HEK293 (cell line): ENCODE data around the gene BECN2.

Experiments
- KLF1 ChIP-seq: fragments of 450-650 bp; formaldehyde crosslinking; IDR thresholded peaks from 2 replicates; pipeline ENCODE4 v1.5.1; 2016; ENCODE audit warnings: missing biosample characterization, missing genetic modification characterization
- ZNF16 ChIP-seq: fragments of 450-650 bp; formaldehyde crosslinking; IDR thresholded peaks from 2 replicates; pipeline ENCODE4 v1.5.1; 2016; ENCODE audit warnings: low read depth, missing biosample characterization, missing genetic modification characterization
- ZNF169 ChIP-seq: fragments of 450-650 bp; formaldehyde crosslinking; IDR thresholded peaks from 2 replicates; pipeline ENCODE4 v1.5.1; 2016; ENCODE audit warnings: missing biosample characterization, missing genetic modification characterization
- ZNF174 ChIP-seq: fragments of 450-650 bp; formaldehyde crosslinking; IDR thresholded peaks from 2 replicates; pipeline ENCODE4 v1.5.0; 2017; ENCODE audit warnings: missing biosample characterization, mild to moderate bottlenecking, missing genetic modification characterization
- ZNF184 ChIP-seq: fragments of 450-650 bp; IDR thresholded peaks from 2 replicates; pipeline ENCODE4 v1.5.1; 2018; ENCODE audit warnings: missing biosample characterization, mild to moderate bottlenecking, missing genetic modification characterization
- ZNF610 ChIP-seq: fragments of 450-650 bp; formaldehyde crosslinking; IDR thresholded peaks from 2 replicates; pipeline ENCODE4 v1.5.1; 2016; ENCODE audit warnings: missing biosample characterization, missing genetic modification characterization, borderline replicate concordance
- ZNF707 ChIP-seq: fragments of 450-650 bp; formaldehyde crosslinking; IDR thresholded peaks from 2 replicates; pipeline ENCODE4 v1.5.1; 2016; ENCODE audit warnings: missing biosample characterization, missing genetic modification characterization
- TF ChIP-seq, protein P1 (sequence below): fragments of 450-650 bp; formaldehyde crosslinking; IDR thresholded peaks from 2 replicates; pipeline ENCODE4 v1.5.1; 2016; ENCODE audit warnings: missing biosample characterization, missing genetic modification characterization
- TF ChIP-seq, protein P2 (sequence below): fragments of 450-650 bp; formaldehyde crosslinking; IDR thresholded peaks from 2 replicates; pipeline ENCODE4 v1.5.1; 2016; ENCODE audit warnings: missing biosample characterization, missing genetic modification characterization
- TF ChIP-seq, protein P3 (sequence below): fragments of 450-650 bp; formaldehyde crosslinking; IDR thresholded peaks from 2 replicates; pipeline ENCODE4 v1.5.1; 2016; ENCODE audit warnings: missing biosample characterization, missing genetic modification characterization, low read depth
- TF ChIP-seq, protein P4 (sequence below): fragments of 450-650 bp; formaldehyde crosslinking; optimal IDR thresholded peaks from 2 replicates; pipeline ENCODE3; 2016; ENCODE audit warnings: missing biosample characterization, mild to moderate bottlenecking, missing genetic modification characterization

DNA sequence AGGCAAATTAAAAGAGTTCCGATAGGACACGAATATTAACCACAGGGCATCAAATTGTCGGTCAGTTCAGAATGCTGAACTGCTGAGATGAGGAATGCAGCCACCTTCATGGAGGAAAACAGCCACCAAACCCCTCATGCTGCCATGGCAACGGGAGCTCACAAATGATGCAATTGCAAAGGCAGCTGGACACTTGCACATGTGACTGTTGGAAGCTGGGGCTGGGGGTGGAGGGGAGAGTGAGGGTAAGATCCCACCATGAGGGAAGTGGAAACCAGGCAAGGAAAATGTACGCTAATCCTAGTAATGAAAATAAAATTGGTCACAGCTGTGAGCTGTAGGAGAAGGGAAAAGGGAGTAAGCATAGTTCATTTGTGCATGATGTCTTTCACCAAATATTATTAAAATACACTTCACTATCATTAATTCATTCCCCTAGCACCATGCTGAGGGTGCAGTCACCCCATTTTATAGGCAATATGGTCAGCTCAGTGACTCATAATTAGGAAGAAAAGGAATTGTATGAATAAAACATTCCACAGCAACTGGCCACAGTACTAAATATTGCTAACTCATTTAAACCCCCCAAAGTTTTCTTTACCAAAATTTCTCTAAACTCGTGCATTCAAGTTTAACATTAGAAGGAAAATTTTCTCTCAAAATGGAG lies 15.3 kb downstream of the BECN2 start:
- TF ChIP-seq, protein P1, sequence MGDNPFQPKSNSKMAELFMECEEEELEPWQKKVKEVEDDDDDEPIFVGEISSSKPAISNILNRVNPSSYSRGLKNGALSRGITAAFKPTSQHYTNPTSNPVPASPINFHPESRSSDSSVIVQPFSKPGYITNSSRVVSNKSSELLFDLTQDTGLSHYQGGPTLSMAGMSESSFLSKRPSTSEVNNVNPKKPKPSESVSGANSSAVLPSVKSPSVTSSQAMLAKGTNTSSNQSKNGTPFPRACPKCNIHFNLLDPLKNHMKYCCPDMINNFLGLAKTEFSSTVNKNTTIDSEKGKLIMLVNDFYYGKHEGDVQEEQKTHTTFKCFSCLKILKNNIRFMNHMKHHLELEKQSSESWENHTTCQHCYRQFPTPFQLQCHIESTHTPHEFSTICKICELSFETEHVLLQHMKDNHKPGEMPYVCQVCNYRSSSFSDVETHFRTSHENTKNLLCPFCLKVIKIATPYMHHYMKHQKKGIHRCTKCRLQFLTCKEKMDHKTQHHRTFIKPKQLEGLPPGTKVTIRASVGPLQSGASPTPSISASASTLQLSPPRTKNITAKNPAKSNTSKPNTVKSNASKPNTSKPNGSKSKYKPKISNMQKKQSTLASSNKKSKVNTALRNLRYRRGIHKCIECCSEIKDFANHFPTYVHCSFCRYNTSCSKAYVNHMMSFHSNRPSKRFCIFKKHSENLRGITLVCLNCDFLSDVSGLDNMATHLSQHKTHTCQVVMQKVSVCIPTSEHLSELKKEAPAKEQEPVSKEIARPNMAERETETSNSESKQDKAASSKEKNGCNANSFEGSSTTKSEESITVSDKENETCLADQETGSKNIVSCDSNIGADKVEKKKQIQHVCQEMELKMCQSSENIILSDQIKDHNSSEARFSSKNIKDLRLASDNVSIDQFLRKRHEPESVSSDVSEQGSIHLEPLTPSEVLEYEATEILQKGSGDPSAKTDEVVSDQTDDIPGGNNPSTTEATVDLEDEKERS (tag by site-specific recombination) = no peak
- TF ChIP-seq, protein P2, sequence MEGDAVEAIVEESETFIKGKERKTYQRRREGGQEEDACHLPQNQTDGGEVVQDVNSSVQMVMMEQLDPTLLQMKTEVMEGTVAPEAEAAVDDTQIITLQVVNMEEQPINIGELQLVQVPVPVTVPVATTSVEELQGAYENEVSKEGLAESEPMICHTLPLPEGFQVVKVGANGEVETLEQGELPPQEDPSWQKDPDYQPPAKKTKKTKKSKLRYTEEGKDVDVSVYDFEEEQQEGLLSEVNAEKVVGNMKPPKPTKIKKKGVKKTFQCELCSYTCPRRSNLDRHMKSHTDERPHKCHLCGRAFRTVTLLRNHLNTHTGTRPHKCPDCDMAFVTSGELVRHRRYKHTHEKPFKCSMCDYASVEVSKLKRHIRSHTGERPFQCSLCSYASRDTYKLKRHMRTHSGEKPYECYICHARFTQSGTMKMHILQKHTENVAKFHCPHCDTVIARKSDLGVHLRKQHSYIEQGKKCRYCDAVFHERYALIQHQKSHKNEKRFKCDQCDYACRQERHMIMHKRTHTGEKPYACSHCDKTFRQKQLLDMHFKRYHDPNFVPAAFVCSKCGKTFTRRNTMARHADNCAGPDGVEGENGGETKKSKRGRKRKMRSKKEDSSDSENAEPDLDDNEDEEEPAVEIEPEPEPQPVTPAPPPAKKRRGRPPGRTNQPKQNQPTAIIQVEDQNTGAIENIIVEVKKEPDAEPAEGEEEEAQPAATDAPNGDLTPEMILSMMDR (tag by site-specific recombination) = no peak
- TF ChIP-seq ZNF174 (no peak), ZNF16 (tag by site-specific recombination) (no peak), ZNF707 (tag by site-specific recombination) (no peak), KLF1 (tag by site-specific recombination) (no peak), ZNF184 (no peak), ZNF169 (tag by site-specific recombination) (no peak), ZNF610 (tag by site-specific recombination) (no peak)
- TF ChIP-seq, protein P3, sequence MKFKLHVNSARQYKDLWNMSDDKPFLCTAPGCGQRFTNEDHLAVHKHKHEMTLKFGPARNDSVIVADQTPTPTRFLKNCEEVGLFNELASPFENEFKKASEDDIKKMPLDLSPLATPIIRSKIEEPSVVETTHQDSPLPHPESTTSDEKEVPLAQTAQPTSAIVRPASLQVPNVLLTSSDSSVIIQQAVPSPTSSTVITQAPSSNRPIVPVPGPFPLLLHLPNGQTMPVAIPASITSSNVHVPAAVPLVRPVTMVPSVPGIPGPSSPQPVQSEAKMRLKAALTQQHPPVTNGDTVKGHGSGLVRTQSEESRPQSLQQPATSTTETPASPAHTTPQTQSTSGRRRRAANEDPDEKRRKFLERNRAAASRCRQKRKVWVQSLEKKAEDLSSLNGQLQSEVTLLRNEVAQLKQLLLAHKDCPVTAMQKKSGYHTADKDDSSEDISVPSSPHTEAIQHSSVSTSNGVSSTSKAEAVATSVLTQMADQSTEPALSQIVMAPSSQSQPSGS = no peak
- TF ChIP-seq, protein P4, sequence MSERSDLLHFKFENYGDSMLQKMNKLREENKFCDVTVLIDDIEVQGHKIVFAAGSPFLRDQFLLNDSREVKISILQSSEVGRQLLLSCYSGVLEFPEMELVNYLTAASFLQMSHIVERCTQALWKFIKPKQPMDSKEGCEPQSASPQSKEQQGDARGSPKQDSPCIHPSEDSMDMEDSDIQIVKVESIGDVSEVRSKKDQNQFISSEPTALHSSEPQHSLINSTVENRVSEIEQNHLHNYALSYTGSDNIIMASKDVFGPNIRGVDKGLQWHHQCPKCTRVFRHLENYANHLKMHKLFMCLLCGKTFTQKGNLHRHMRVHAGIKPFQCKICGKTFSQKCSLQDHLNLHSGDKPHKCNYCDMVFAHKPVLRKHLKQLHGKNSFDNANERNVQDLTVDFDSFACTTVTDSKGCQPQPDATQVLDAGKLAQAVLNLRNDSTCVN (tag by site-specific recombination) = no peak
